Uterus (tissue), 4 donors: ENCODE results near the gene SCGB2B2. TPM values are rescaled to one million over a fixed set of nuclear protein-coding genes. Genes with fewer than 3 reads are reported as not detected.

ENCODE experiments used
- DNase-seq, 2 donors: peaks; one replicate each; pipeline ENCODE4 v3.0.0-alpha.2; 2019 to 2020
- H3K27ac ChIP-seq, 2 donors: fragments of 200-600 bp; sonication (generic); 1 replicate in 1 of 2; 2 replicates in 1 of 2; pipeline ENCODE4 v1.5.1; 2016 to 2018
- H3K27me3 ChIP-seq, 2 donors: fragments of 200-600 bp; sonication (generic); one replicate each; pipeline ENCODE4 v1.5.1; 2018 to 2019; ENCODE audit warnings: control low read depth in 1 of 2
- H3K36me3 ChIP-seq, 2 donors: fragments of 200-600 bp; sonication (generic); one replicate each; pipeline ENCODE4 v1.5.1; 2019; ENCODE audit warnings: control low read depth in 1 of 2
- H3K4me1 ChIP-seq, 2 donors: fragments of 200-600 bp; sonication (generic); one replicate each; pipeline ENCODE4 v1.5.1; 2018 to 2019; ENCODE audit warnings: control low read depth in 1 of 2
- H3K4me3 ChIP-seq, 2 donors: fragments of 200-600 bp; sonication (generic); 1 replicate in 1 of 2; 2 replicates in 1 of 2; pipeline ENCODE4 v1.5.1; 2018 to 2019; ENCODE audit warnings: mild to moderate bottlenecking in 1 of 2
- H3K9me3 ChIP-seq, 2 donors: fragments of 200-600 bp; sonication (generic); one replicate each; pipeline ENCODE4 v1.5.1; 2019; ENCODE audit warnings: control low read depth in 1 of 2
- CTCF ChIP-seq, 4 experiments: fragments of 200-600 bp in 2 of 4; fragments of 450-650 bp in 2 of 4; sonication (generic) in 2 of 4; IDR thresholded peaks; one replicate each; pipeline ENCODE4 v1.5.1; 2016 to 2019; ENCODE audit warnings: antibody characterized with exemption in 4 of 4, mild to moderate bottlenecking in 2 of 4, moderate library complexity in 1 of 4
- POLR2A ChIP-seq, 2 donors: fragments of 450-650 bp; IDR thresholded peaks; one replicate each; pipeline ENCODE4 v1.6.1; 2016; ENCODE audit warnings: antibody characterized with exemption in 2 of 2, mild to moderate bottlenecking in 1 of 2, moderate library complexity in 1 of 2
- intact Hi-C: fragments of 100-400 bp; cut with DNase I; formaldehyde crosslinking; loops from one replicate; pipeline ENCODE4 v1.15.1; 2023; ENCODE audit warnings: low total_unique reads
- small RNA-seq: library from RNA; depleted of rRNA; stranded (forward); fragments of <200 nt; gene quantifications from one replicate; pipeline ENCODE3, GENCODE V24; 2016
- total RNA-seq, 4 donors: library from RNA; depleted of rRNA in 3 of 4; stranded (reverse); fragments of >200 nt in 3 of 4; gene quantifications; one replicate each; pipeline versions ENCODE4 v1.1.0 to v1.2.4, GENCODE V29; 2014 to 2023
- donor health status: DM: yes; HTN: yes; CAD: no.

SCGB2B2 gene
- total RNA-seq, 4 donors from 2014 or later = 0.98 TPM; not detected in 3

GRCh38 chr19:34645551-34645950 is 31.4 kb downstream of the SCGB2B2 start:
- no peaks in the 10 kb centered on the region for H3K27me3 ChIP-seq
- no peaks in the 10 kb centered on the region for H3K36me3 ChIP-seq
- no peaks in the 10 kb centered on the region for H3K9me3 ChIP-seq
- no peak for DNase-seq
- TF ChIP-seq POLR2A (IDR thresholded peaks at IDR 0.05) (no peak), CTCF (IDR thresholded peaks at IDR 0.05) (no peak)
- H3K4me3 ChIP-seq = no peak overlapping the region
- intact Hi-C loops = no loop called here
- no peak overlapping the region for H3K27ac ChIP-seq
- H3K4me1 ChIP-seq = no peaks in the 10 kb centered on the region

GRCh38 chr19:34644991-34645461 is 31.9 kb downstream of the SCGB2B2 start:
- Histone ChIP-seq H3K4me3 (no peak overlapping the region), H3K4me1 (no peaks in the 10 kb centered on the region), H3K27ac (no peak overlapping the region), H3K27me3 (no peaks in the 10 kb centered on the region), H3K36me3 (no peaks in the 10 kb centered on the region), H3K9me3 (no peaks in the 10 kb centered on the region)
- DNase-seq = no peak
- intact Hi-C loops = no loop called here
- TF ChIP-seq CTCF (IDR thresholded peaks at IDR 0.05) (no peak), POLR2A (IDR thresholded peaks at IDR 0.05) (no peak)

GRCh38 chr19:34642241-34642640 is 34.7 kb downstream of the SCGB2B2 start:
- H3K9me3 ChIP-seq = no peaks in the 10 kb centered on the region
- no peaks in the 10 kb centered on the region for H3K36me3 ChIP-seq
- no peaks in the 10 kb centered on the region for H3K27me3 ChIP-seq

GRCh38 chr19:34639491-34640085 is 37.4 kb downstream of the SCGB2B2 start:
- H3K4me3 ChIP-seq = no peak overlapping the region
- intact Hi-C loops = loop anchor here (5.0 kb wide), 1 partner anchor 73 kb away; no protein-coding TSS in a partner anchor
- TF ChIP-seq POLR2A (IDR thresholded peaks at IDR 0.05) (no peak), CTCF (IDR thresholded peaks at IDR 0.05) (peak; percentile 46 to 71 (median 58))
- no peaks in the 10 kb centered on the region for H3K4me1 ChIP-seq
- DNase-seq = peak in 1 of 2 donors; percentile 28
- no peak overlapping the region for H3K27ac ChIP-seq
- H3K36me3 ChIP-seq = no peaks in the 10 kb centered on the region
- no peaks in the 10 kb centered on the region for H3K27me3 ChIP-seq
- H3K9me3 ChIP-seq = peaks cover 0 to 3% of the 10 kb centered on the region in 2 donors

More at GRCh38 chr19:34642241-34642640, 34.7 kb downstream of the SCGB2B2 start:
- Histone ChIP-seq H3K4me3 (no peak overlapping the region), H3K27ac (no peak overlapping the region), H3K4me1 (no peaks in the 10 kb centered on the region)
- DNase-seq = no peak
- TF ChIP-seq CTCF (IDR thresholded peaks at IDR 0.05) = no peak
- no peak for TF ChIP-seq POLR2A (IDR thresholded peaks at IDR 0.05)
- intact Hi-C loops = no loop called here

- TF ChIP-seq CTCF (IDR thresholded peaks at IDR 0.05) (no peak), POLR2A (IDR thresholded peaks at IDR 0.05) (no peak)
- no peaks in the 10 kb centered on the region for H3K36me3 ChIP-seq
- intact Hi-C loops = no loop called here
- H3K4me1 ChIP-seq = no peaks in the 10 kb centered on the region
- peaks cover 0 to 7% of the 10 kb centered on the region in 2 donors for H3K9me3 ChIP-seq
- H3K27ac ChIP-seq = no peak overlapping the region
- no peak for DNase-seq
- H3K27me3 ChIP-seq = no peaks in the 10 kb centered on the region
- H3K4me3 ChIP-seq = no peak overlapping the region
Observed at GRCh38 chr19:34633802-34634201, 43.2 kb downstream of the SCGB2B2 start.

Small RNA genes within 50 kb of the gene (small RNA-seq; reads per million reads assigned to genes)
- not detected for gene RF00611

Other genes starting within 250 kb of the SCGB2B2 start
- 100 to 1,000 TPM in 3 of 4 donors, 10 to 100 TPM in 1; 85.9 to 179 (median 123) TPM for gene UBA2, start 248.8 kb downstream of the SCGB2B2 start, total RNA-seq
- gene WTIP, start 195.4 kb downstream of the SCGB2B2 start, total RNA-seq = 10 to 100 TPM in 2 of 4 donors, 1 to 10 TPM in 2; 5.9 to 38.0 (median 19.3) TPM
- 10 to 100 TPM; 23.5 to 80.3 (median 39.7) TPM for gene ZNF302, start 519 bp upstream of the SCGB2B2 start, total RNA-seq
- gene ZNF181, start 57.1 kb upstream of the SCGB2B2 start, total RNA-seq = 100 to 1,000 TPM in 1 of 4 donors, 10 to 100 TPM in 3; 16.9 to 209 (median 39.6) TPM
- gene ZNF599, start 96.1 kb upstream of the SCGB2B2 start, total RNA-seq = 10 to 100 TPM in 3 of 4 donors, 1 to 10 TPM in 1; 1.3 to 15.6 (median 12.1) TPM
- gene ZNF30, start 249.7 kb upstream of the SCGB2B2 start, total RNA-seq = 1 to 10 TPM in 3 of 4 donors, under 1 TPM in 1; 0.26 to 7.1 (median 2.8) TPM